ENCODE data around the gene HRK.

Gene HRK

DNA sequence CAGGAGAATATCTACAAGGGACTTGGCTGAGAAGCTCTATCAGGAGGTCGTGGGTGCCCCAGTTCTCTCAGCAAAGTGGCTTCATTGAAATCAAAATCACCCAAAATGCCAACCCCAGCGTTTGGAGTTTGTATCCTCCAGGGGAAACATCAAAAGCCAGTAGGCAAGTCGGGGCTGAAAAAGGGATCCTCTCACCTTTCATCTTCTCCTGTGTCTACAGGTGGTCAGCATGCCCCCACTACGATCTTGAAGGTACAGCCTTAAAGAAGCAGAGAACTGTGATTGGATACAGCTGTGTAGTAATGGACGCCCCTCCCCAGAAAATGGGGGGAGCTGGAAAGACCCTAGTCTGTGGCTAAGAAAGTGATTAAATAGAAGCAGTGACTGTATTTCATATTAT, 22.2 kb downstream of the HRK start:
- no peak overlapping the region for H4K91ac ChIP-seq (ENCODE audit: low read depth, low read length, poor library complexity)
- no peaks in the 10 kb centered on the region for H3K79me1 ChIP-seq (ENCODE audit: low read depth, low read length)
- H3K27me3 ChIP-seq (ENCODE audit: control insufficient read depth in 3 of 3, insufficient read depth in 3 of 3, low read depth in 1 of 3, low read length in 3 of 3) = no peaks in the 10 kb centered on the region
- no peak overlapping the region for H3K4me2 ChIP-seq (ENCODE audit: insufficient read depth, low read length, poor library complexity, severe bottlenecking)
- H3K36me3 ChIP-seq (replicated peaks in 1 of 2; ENCODE audit: control insufficient read depth in 2 of 2, insufficient read depth in 2 of 2, low read length in 2 of 2) = no peaks in the 10 kb centered on the region
- no peak overlapping the region for H2AK5ac ChIP-seq (ENCODE audit: low read depth, low read length)
- H3K23ac ChIP-seq (ENCODE audit: low read depth, low read length, poor library complexity) = no peak overlapping the region
- H3K27ac ChIP-seq (replicated peaks; ENCODE audit: low read length) = no peak overlapping the region
- H3K4me3 ChIP-seq (ENCODE audit: low read length in 2 of 2) = no peak overlapping the region
- no CpG with 5 or more reads among the region's 5 CpGs for WGBS, 2 donors (ENCODE audit: extremely low coverage in 2 of 2, insufficient read length in 2 of 2, insufficient replicate concordance in 1 of 2)
- peaks cover 6 to 33% of the 10 kb centered on the region in 2 donors for H3K4me1 ChIP-seq (ENCODE audit: control insufficient read depth in 2 of 2, insufficient read depth in 1 of 2, low read depth in 1 of 2, low read length in 2 of 2)
- no peak overlapping the region for H4K8ac ChIP-seq (ENCODE audit: low read depth, low read length)
- H2BK15ac ChIP-seq (ENCODE audit: low read length) = no peak overlapping the region
- no peak overlapping the region for H2BK5ac ChIP-seq (ENCODE audit: low read length)
- H3K9me3 ChIP-seq (replicated peaks in 1 of 2; ENCODE audit: control insufficient read depth in 2 of 2, insufficient read depth in 1 of 2, low read depth in 1 of 2, low read length in 2 of 2) = no peaks in the 10 kb centered on the region
- H3K18ac ChIP-seq (ENCODE audit: low read length) = no peak overlapping the region
- H2BK120ac ChIP-seq (ENCODE audit: low read depth, low read length) = no peak overlapping the region
- no peak overlapping the region for H3K14ac ChIP-seq (ENCODE audit: low read length)
- no peak for DNase-seq (ENCODE audit: low spot score)
- H3K4ac ChIP-seq (ENCODE audit: low read length) = no peak overlapping the region
- H2BK12ac ChIP-seq (ENCODE audit: low read length) = no peak overlapping the region
- peak overlapping the region; percentile 54 for H2AFZ ChIP-seq (ENCODE audit: low read length)
- H3K9ac ChIP-seq (ENCODE audit: low read depth, low read length, poor library complexity) = no peak overlapping the region

DNA sequence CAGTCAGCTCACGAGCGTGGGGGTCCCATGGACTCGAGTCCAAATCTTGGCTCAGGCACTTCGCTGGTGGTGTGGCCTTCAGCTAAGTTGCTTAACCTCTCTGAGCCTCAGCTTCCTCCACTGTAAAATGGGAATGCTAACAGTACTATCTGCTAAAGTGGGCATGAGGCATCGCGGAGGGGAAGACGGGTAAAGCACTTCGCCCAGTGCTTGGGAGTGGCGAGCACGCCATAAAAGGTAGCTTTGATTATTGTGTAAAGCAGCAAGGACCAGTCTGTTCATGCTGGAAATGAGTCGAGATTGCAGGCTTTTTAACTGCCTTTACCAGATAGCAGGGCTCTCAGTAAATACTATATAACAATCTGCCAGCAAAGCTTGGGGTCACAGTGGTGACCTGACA, 24.5 kb downstream of the HRK start:
- no peak for DNase-seq (ENCODE audit: low spot score)
- H3K4me1 ChIP-seq (ENCODE audit: control insufficient read depth in 2 of 2, insufficient read depth in 1 of 2, low read depth in 1 of 2, low read length in 2 of 2) = peaks cover 6 to 32% of the 10 kb centered on the region in 2 donors
- H3K4me3 ChIP-seq (ENCODE audit: low read length in 2 of 2) = peak overlapping the region in 1 of 2 donors; percentile 42
- H2BK120ac ChIP-seq (ENCODE audit: low read depth, low read length) = no peak overlapping the region
- H3K27ac ChIP-seq (replicated peaks; ENCODE audit: low read length) = no peak overlapping the region
- no peak overlapping the region for H3K14ac ChIP-seq (ENCODE audit: low read length)
- no peak overlapping the region for H3K18ac ChIP-seq (ENCODE audit: low read length)
- H2BK15ac ChIP-seq (ENCODE audit: low read length) = no peak overlapping the region
- no peaks in the 10 kb centered on the region for H3K79me1 ChIP-seq (ENCODE audit: low read depth, low read length)
- H3K9me3 ChIP-seq (replicated peaks in 1 of 2; ENCODE audit: control insufficient read depth in 2 of 2, insufficient read depth in 1 of 2, low read depth in 1 of 2, low read length in 2 of 2) = no peaks in the 10 kb centered on the region
- H2AFZ ChIP-seq (ENCODE audit: low read length) = no peak overlapping the region
- WGBS, 2 donors (ENCODE audit: extremely low coverage in 2 of 2, insufficient read length in 2 of 2, insufficient replicate concordance in 1 of 2) = no CpG with 5 or more reads among the region's 11 CpGs
- peaks cover 4 to 7% of the 10 kb centered on the region in 2 donors for H3K36me3 ChIP-seq (replicated peaks in 1 of 2; ENCODE audit: control insufficient read depth in 2 of 2, insufficient read depth in 2 of 2, low read length in 2 of 2)
- H2BK5ac ChIP-seq (ENCODE audit: low read length) = no peak overlapping the region
- H2BK12ac ChIP-seq (ENCODE audit: low read length) = no peak overlapping the region
- H3K9ac ChIP-seq (ENCODE audit: low read depth, low read length, poor library complexity) = no peak overlapping the region
- no peak overlapping the region for H2AK5ac ChIP-seq (ENCODE audit: low read depth, low read length)
- H3K27me3 ChIP-seq (ENCODE audit: control insufficient read depth in 3 of 3, insufficient read depth in 3 of 3, low read depth in 1 of 3, low read length in 3 of 3) = no peaks in the 10 kb centered on the region
- H3K23ac ChIP-seq (ENCODE audit: low read depth, low read length, poor library complexity) = no peak overlapping the region
- no peak overlapping the region for H3K4me2 ChIP-seq (ENCODE audit: insufficient read depth, low read length, poor library complexity, severe bottlenecking)
- no peak overlapping the region for H4K91ac ChIP-seq (ENCODE audit: low read depth, low read length, poor library complexity)
- no peak overlapping the region for H4K8ac ChIP-seq (ENCODE audit: low read depth, low read length)
- no peak overlapping the region for H3K4ac ChIP-seq (ENCODE audit: low read length)

DNA sequence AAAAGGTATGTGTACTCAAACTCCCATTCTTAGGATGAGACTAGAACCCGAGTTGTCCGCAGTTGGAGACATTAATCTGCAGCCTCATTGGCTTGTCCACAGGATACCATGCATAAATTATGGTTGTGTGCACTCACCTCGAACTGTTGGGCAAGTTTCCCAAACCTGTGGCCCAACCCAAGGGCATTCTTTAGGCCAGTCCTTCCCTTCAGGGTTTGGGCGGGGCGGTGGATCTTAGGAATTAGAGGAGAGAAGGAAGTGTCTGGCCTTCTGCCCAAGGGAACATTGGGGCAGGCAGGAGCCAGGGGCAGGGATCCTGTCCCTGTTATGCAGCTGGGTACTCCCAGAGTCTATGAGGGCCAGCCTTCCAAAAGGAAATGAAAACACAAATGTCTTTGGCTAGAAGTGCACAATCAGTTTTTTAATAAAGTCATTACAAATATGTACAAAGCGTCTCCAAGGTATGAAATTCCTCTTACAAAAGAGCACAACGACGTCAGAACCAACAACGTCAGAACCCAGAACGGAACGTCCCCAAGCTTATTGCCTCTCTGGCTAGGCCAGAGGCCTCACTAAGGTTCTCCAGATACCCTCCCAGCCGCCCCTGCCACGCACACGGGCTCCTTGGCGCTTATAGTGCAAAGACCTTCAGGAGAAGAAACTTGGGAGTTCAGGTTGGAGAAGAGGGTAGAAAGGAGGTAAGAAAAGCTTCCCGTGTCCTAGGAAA, 25.3 kb downstream of the HRK start:
- no peak overlapping the region for H4K91ac ChIP-seq (ENCODE audit: low read depth, low read length, poor library complexity)
- H3K9me3 ChIP-seq (replicated peaks in 1 of 2; ENCODE audit: control insufficient read depth in 2 of 2, insufficient read depth in 1 of 2, low read depth in 1 of 2, low read length in 2 of 2) = no peaks in the 10 kb centered on the region
- H3K4ac ChIP-seq (ENCODE audit: low read length) = no peak overlapping the region
- H3K4me3 ChIP-seq (ENCODE audit: low read length in 2 of 2) = no peak overlapping the region
- DNase-seq (ENCODE audit: low spot score) = no peak
- no peak overlapping the region for H2BK12ac ChIP-seq (ENCODE audit: low read length)
- H3K18ac ChIP-seq (ENCODE audit: low read length) = no peak overlapping the region
- no peak overlapping the region for H3K23ac ChIP-seq (ENCODE audit: low read depth, low read length, poor library complexity)
- H3K27me3 ChIP-seq (ENCODE audit: control insufficient read depth in 3 of 3, insufficient read depth in 3 of 3, low read depth in 1 of 3, low read length in 3 of 3) = no peaks in the 10 kb centered on the region
- WGBS, 2 donors (ENCODE audit: extremely low coverage in 2 of 2, insufficient read length in 2 of 2, insufficient replicate concordance in 1 of 2) = no CpG with 5 or more reads among the region's 16 CpGs
- no peak overlapping the region for H3K14ac ChIP-seq (ENCODE audit: low read length)
- no peak overlapping the region for H2BK120ac ChIP-seq (ENCODE audit: low read depth, low read length)
- H4K8ac ChIP-seq (ENCODE audit: low read depth, low read length) = no peak overlapping the region
- H3K36me3 ChIP-seq (replicated peaks in 1 of 2; ENCODE audit: control insufficient read depth in 2 of 2, insufficient read depth in 2 of 2, low read length in 2 of 2) = peaks cover 4 to 8% of the 10 kb centered on the region in 2 donors
- H3K79me1 ChIP-seq (ENCODE audit: low read depth, low read length) = no peaks in the 10 kb centered on the region
- no peak overlapping the region for H2AFZ ChIP-seq (ENCODE audit: low read length)
- H3K27ac ChIP-seq (replicated peaks; ENCODE audit: low read length) = no peak overlapping the region
- peaks cover 4 to 26% of the 10 kb centered on the region in 2 donors for H3K4me1 ChIP-seq (ENCODE audit: control insufficient read depth in 2 of 2, insufficient read depth in 1 of 2, low read depth in 1 of 2, low read length in 2 of 2)
- no peak overlapping the region for H3K4me2 ChIP-seq (ENCODE audit: insufficient read depth, low read length, poor library complexity, severe bottlenecking)
- no peak overlapping the region for H2BK5ac ChIP-seq (ENCODE audit: low read length)
- no peak overlapping the region for H2BK15ac ChIP-seq (ENCODE audit: low read length)
- H3K9ac ChIP-seq (ENCODE audit: low read depth, low read length, poor library complexity) = no peak overlapping the region
- no peak overlapping the region for H2AK5ac ChIP-seq (ENCODE audit: low read depth, low read length)

DNA sequence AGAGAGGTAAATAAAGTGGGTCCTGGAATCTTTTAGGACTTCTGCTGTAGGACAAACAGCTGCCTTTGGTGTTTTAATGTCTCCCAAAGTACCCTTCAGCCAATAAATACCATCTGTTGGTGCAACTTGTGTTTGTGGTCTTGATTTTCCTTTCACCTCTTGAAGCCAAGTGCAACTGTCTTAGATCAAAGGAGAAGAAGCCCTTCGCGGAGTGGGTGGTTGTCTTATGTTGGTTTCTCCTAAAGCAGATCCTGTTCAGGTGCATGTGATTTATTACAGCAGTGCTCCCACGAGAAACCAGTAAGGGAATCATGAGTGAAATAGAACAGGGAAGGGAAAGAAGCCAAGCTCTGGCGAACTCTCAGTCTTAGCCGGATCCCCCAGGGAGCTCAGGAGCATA, 27.7 kb downstream of the HRK start:
- Histone ChIP-seq H3K4ac (ENCODE audit: low read length) (no peak overlapping the region), H4K91ac (ENCODE audit: low read depth, low read length, poor library complexity) (no peak overlapping the region), H3K27ac (replicated peaks; ENCODE audit: low read length) (no peak overlapping the region), H2BK12ac (ENCODE audit: low read length) (no peak overlapping the region), H3K9me3 (replicated peaks in 1 of 2; ENCODE audit: control insufficient read depth in 2 of 2, insufficient read depth in 1 of 2, low read depth in 1 of 2, low read length in 2 of 2) (no peaks in the 10 kb centered on the region), H2BK15ac (ENCODE audit: low read length) (no peak overlapping the region), H3K4me2 (ENCODE audit: insufficient read depth, low read length, poor library complexity, severe bottlenecking) (no peak overlapping the region), H2AK5ac (ENCODE audit: low read depth, low read length) (no peak overlapping the region), H3K79me1 (ENCODE audit: low read depth, low read length) (no peaks in the 10 kb centered on the region), H3K14ac (ENCODE audit: low read length) (no peak overlapping the region), H4K8ac (ENCODE audit: low read depth, low read length) (no peak overlapping the region), H3K36me3 (replicated peaks in 1 of 2; ENCODE audit: control insufficient read depth in 2 of 2, insufficient read depth in 2 of 2, low read length in 2 of 2) (peaks cover 7 to 14% of the 10 kb centered on the region in 2 donors), H2BK5ac (ENCODE audit: low read length) (no peak overlapping the region), H3K4me3 (ENCODE audit: low read length in 2 of 2) (no peak overlapping the region), H3K9ac (ENCODE audit: low read depth, low read length, poor library complexity) (no peak overlapping the region), H3K18ac (ENCODE audit: low read length) (no peak overlapping the region), H2AFZ (ENCODE audit: low read length) (no peak overlapping the region), H3K27me3 (ENCODE audit: control insufficient read depth in 3 of 3, insufficient read depth in 3 of 3, low read depth in 1 of 3, low read length in 3 of 3) (no peaks in the 10 kb centered on the region), H3K4me1 (ENCODE audit: control insufficient read depth in 2 of 2, insufficient read depth in 1 of 2, low read depth in 1 of 2, low read length in 2 of 2) (peaks cover 2 to 5% of the 10 kb centered on the region in 2 donors), H2BK120ac (ENCODE audit: low read depth, low read length) (no peak overlapping the region), H3K23ac (ENCODE audit: low read depth, low read length, poor library complexity) (no peak overlapping the region)
- no peak for DNase-seq (ENCODE audit: low spot score)
- no CpG with 5 or more reads among the region's 5 CpGs for WGBS, 2 donors (ENCODE audit: extremely low coverage in 2 of 2, insufficient read length in 2 of 2, insufficient replicate concordance in 1 of 2)
